ENCODE measurements around the gene HIF1AN.
"Not testable (repeated sequence)": the region's sequence is repeated elsewhere in the genome, so short reads cannot be mapped to it uniquely, and the experiment has no call there.

Gene HIF1AN

GRCh38 chr10:100565206-100565985 lies 29.7 kb downstream of the HIF1AN start:
- in situ Hi-C loops (cut with MboI; ENCODE audit: low sequenced_read_pairs): loop anchor here (10.0 kb wide), 1 partner anchor 179 kb away; the partner anchor contains the start of gene PAX2

- in situ Hi-C loops (cut with MboI; ENCODE audit: low sequenced_read_pairs): loop anchor here (10.0 kb wide), 1 partner anchor 178 kb away; the partner anchor contains the start of gene PAX2
These were observed 30.8 kb downstream of the HIF1AN start for GRCh38 chr10:100566561-100566960.

- in situ Hi-C loops (cut with MboI; ENCODE audit: low sequenced_read_pairs): loop anchor here (10.0 kb wide), 1 partner anchor 178 kb away; the partner anchor contains the start of gene PAX2
These were observed 31.5 kb downstream of the HIF1AN start for GRCh38 chr10:100567249-100567648.

- in situ Hi-C loops (cut with MboI; ENCODE audit: low sequenced_read_pairs): loop anchor here (10.0 kb wide), 1 partner anchor 177 kb away; the partner anchor contains the start of gene PAX2
These were observed 32.1 kb downstream of the HIF1AN start for GRCh38 chr10:100567826-100568225.

- in situ Hi-C loops (cut with MboI; ENCODE audit: low sequenced_read_pairs): loop anchor here (10.0 kb wide), 1 partner anchor 176 kb away; the partner anchor contains the start of gene PAX2
These were observed 33.2 kb downstream of the HIF1AN start for GRCh38 chr10:100568912-100569311.

- in situ Hi-C loops (cut with MboI; ENCODE audit: low sequenced_read_pairs): loop anchor here (10.0 kb wide), 1 partner anchor 175 kb away; the partner anchor contains the start of gene PAX2
These were observed 34.1 kb downstream of the HIF1AN start for GRCh38 chr10:100569687-100570481.

- in situ Hi-C loops (cut with MboI; ENCODE audit: low sequenced_read_pairs): no loop called here
These were observed 34.8 kb downstream of the HIF1AN start for GRCh38 chr10:100570506-100570905.

GRCh38 chr10:100571084-100571856 lies 35.5 kb downstream of the HIF1AN start:
- in situ Hi-C loops (cut with MboI; ENCODE audit: low sequenced_read_pairs): no loop called here

- in situ Hi-C loops (cut with MboI; ENCODE audit: low sequenced_read_pairs): not testable (repeated sequence)
These were observed 39.4 kb downstream of the HIF1AN start for GRCh38 chr10:100575146-100575545.

- in situ Hi-C loops (cut with MboI; ENCODE audit: low sequenced_read_pairs): no loop called here
These were observed 40.0 kb downstream of the HIF1AN start for GRCh38 chr10:100575585-100576281.

GRCh38 chr10:100576282-100576635 lies 40.5 kb downstream of the HIF1AN start:
- in situ Hi-C loops (cut with MboI; ENCODE audit: low sequenced_read_pairs): no loop called here

- in situ Hi-C loops (cut with MboI; ENCODE audit: low sequenced_read_pairs): no loop called here
These were observed 43.7 kb downstream of the HIF1AN start for GRCh38 chr10:100579261-100580090.

GRCh38 chr10:100586959-100587358 lies 51.2 kb downstream of the HIF1AN start:
- in situ Hi-C loops (cut with MboI; ENCODE audit: low sequenced_read_pairs): no loop called here

GRCh38 chr10:100598166-100598565 lies 62.4 kb downstream of the HIF1AN start:
- in situ Hi-C loops (cut with MboI; ENCODE audit: low sequenced_read_pairs): no loop called here

GRCh38 chr10:100600218-100600617 lies 64.5 kb downstream of the HIF1AN start:
- in situ Hi-C loops (cut with MboI; ENCODE audit: low sequenced_read_pairs): no loop called here

GRCh38 chr10:100607439-100607838 lies 71.7 kb downstream of the HIF1AN start:
- in situ Hi-C loops (cut with MboI; ENCODE audit: low sequenced_read_pairs): no loop called here

All from HL-60/S4 treated with phorbol 12-myristate 13-acetate at 8.2 ng/mL for 4 days and 3 days (cell line).